GM18870 (cell line): ENCODE data around the gene ZKSCAN5.
"Not testable (repeated sequence)": the region's sequence is repeated elsewhere in the genome, so short reads cannot be mapped to it uniquely, and the experiment has no call there.

Experiments
- ATAC-seq: cut with Tn5 transposase; IDR thresholded peaks from one replicate; pipeline ENCODE4 v1.9.1; 2021; ENCODE audit warnings: moderate library complexity; ENCODE audit not compliant: unreplicated experiment

Gene ZKSCAN5

GRCh38 chr7:99580778-99581332 lies 76.4 kb downstream of the ZKSCAN5 start:
- not testable (repeated sequence) for ATAC-seq
